Pons (tissue), 1 donor: ENCODE results near the gene CALML5.

Experiments used
- DNase-seq: peaks from one replicate; pipeline ENCODE4 v3.0.0-alpha.2; 2016; ENCODE audit warnings: low spot score

CALML5 gene

GRCh38 chr10:5533098-5533731 lies 33.8 kb upstream of the CALML5 start:
- DNase-seq, result no peak

- DNase-seq, result no peak
Observed at GRCh38 chr10:5532618-5533097, 33.3 kb upstream of the CALML5 start.

- DNase-seq, result no peak
Observed at GRCh38 chr10:5532307-5532605, 32.9 kb upstream of the CALML5 start.

GRCh38 chr10:5531558-5532306 lies 32.4 kb upstream of the CALML5 start:
- no peak for DNase-seq

- DNase-seq, result no peak
Observed at GRCh38 chr10:5530846-5531557, 31.6 kb upstream of the CALML5 start.

- DNase-seq, result no peak
Observed at GRCh38 chr10:5530412-5530806, 31.0 kb upstream of the CALML5 start.

- DNase-seq, result no peak
Observed at GRCh38 chr10:5529702-5530411, 30.5 kb upstream of the CALML5 start.

- no peak for DNase-seq
Observed at GRCh38 chr10:5528989-5529701, 29.8 kb upstream of the CALML5 start.

- DNase-seq, result no peak
Observed at GRCh38 chr10:5527332-5528200, 28.2 kb upstream of the CALML5 start.

- no peak for DNase-seq
Observed at GRCh38 chr10:5526691-5527331, 27.4 kb upstream of the CALML5 start.

GRCh38 chr10:5525561-5526341 lies 26.4 kb upstream of the CALML5 start:
- DNase-seq, result no peak

- no peak for DNase-seq
Observed at GRCh38 chr10:5524641-5525560, 25.5 kb upstream of the CALML5 start, which contains the start of gene CALML3. Gene CALML3 (plus strand): TSS chr10:5524961. CDS start chr10:5525086, 125 bp downstream.

GRCh38 chr10:5523796-5524574 lies 24.6 kb upstream of the CALML5 start:
- no peak for DNase-seq

GRCh38 chr10:5522913-5523560 lies 23.7 kb upstream of the CALML5 start:
- no peak for DNase-seq

- DNase-seq, result no peak
Observed at GRCh38 chr10:5519054-5519453, 19.7 kb upstream of the CALML5 start.

GRCh38 chr10:5518143-5518542 lies 18.8 kb upstream of the CALML5 start:
- no peak for DNase-seq

- no peak for DNase-seq
Observed at GRCh38 chr10:5517546-5517945, 18.2 kb upstream of the CALML5 start.
